ENCODE measurements around the gene BOD1.

- no peak for TF ChIP-seq CTCF (conservative IDR thresholded peaks at IDR 0.05 in 1 of 2, IDR thresholded peaks at IDR 0.05 in 1 of 2; ENCODE audit: low read depth in 1 of 2, low read length in 2 of 2)
- no peak for TF ChIP-seq EZH2 (IDR thresholded peaks at IDR 0.05; ENCODE audit: low read length, missing control alignments)
Observed at GRCh38 chr5:173583346-173583745, 33.1 kb downstream of the BOD1 start.
